SU-DHL-6 (cell line): ENCODE results near the gene GNG7.
"Not testable (repeated sequence)": the region's sequence is repeated elsewhere in the genome, so short reads cannot be mapped to it uniquely, and the experiment has no call there.

Source experiments
- H2AFZ ChIP-seq: fragments of 200-600 bp; sonication (generic); 2 replicates; pipeline ENCODE4 v1.6.1; 2014; ENCODE audit warnings: low read depth, mild to moderate bottlenecking, moderate library complexity, mixed read lengths, antibody characterized with exemption, low read length; ENCODE audit not compliant: severe bottlenecking
- H3F3A ChIP-seq: fragments of 200-600 bp; shearing (Covaris generic); 2 replicates; pipeline ENCODE4 v1.6.0; 2016; ENCODE audit warnings: antibody characterized with exemption, mild to moderate bottlenecking; ENCODE audit not compliant: insufficient read depth
- H3K27ac ChIP-seq: fragments of 200-600 bp; sonication (generic); 2 replicates; pipeline ENCODE4 v1.5.1; 2016; ENCODE audit warnings: low read depth, mild to moderate bottlenecking, low read length, moderate library complexity, mixed read lengths
- H3K27me3 ChIP-seq: fragments of 200-600 bp; sonication (generic), shearing (Covaris generic); 2 replicates; pipeline ENCODE4 v1.6.0; 2014; ENCODE audit warnings: mild to moderate bottlenecking, low read length
- H3K36me3 ChIP-seq: fragments of 200-600 bp; sonication (generic); 2 replicates; pipeline ENCODE4 v1.6.1; 2014; ENCODE audit warnings: mild to moderate bottlenecking, low read length, mixed read lengths
- H3K4me2 ChIP-seq: fragments of 300-600, 200-600 bp; shearing (Covaris generic), sonication (generic); 2 replicates; pipeline ENCODE4 v1.6.0; 2014; ENCODE audit warnings: low read length, low read depth, mild to moderate bottlenecking; ENCODE audit not compliant: poor library complexity, severe bottlenecking
- H3K4me3 ChIP-seq: fragments of 200-600 bp; sonication (generic); 2 replicates; pipeline ENCODE4 v1.5.1; 2014; ENCODE audit warnings: antibody characterized with exemption, low read length, mild to moderate bottlenecking, mixed read lengths; ENCODE audit not compliant: insufficient read depth, poor library complexity, severe bottlenecking
- H3K79me2 ChIP-seq: fragments of 200-600 bp; sonication (generic); 2 replicates; pipeline ENCODE4 v1.6.1; 2014; ENCODE audit warnings: mild to moderate bottlenecking, low read length, moderate library complexity; ENCODE audit not compliant: insufficient read depth
- H3K9ac ChIP-seq: fragments of 200-600 bp; sonication (generic); 2 replicates; pipeline ENCODE4 v1.7.0; 2014; ENCODE audit warnings: mild to moderate bottlenecking, low read length
- H3K9me2 ChIP-seq: fragments of 200-600 bp; sonication (generic); replicated peaks from 2 replicates; pipeline ENCODE4 v1.6.1; 2014; ENCODE audit warnings: low read length; ENCODE audit not compliant: insufficient read depth
- H3K9me3 ChIP-seq: fragments of 200-600 bp; sonication (generic); 2 replicates; pipeline ENCODE4 v1.6.1; 2014; ENCODE audit warnings: low read length, mixed read lengths; ENCODE audit not compliant: insufficient read depth
- H4K20me1 ChIP-seq: fragments of 200-600 bp; sonication (generic); 2 replicates; pipeline ENCODE4 v1.6.1; 2014; ENCODE audit warnings: low read depth, mild to moderate bottlenecking, antibody characterized with exemption, low read length, moderate library complexity, mixed read lengths
- CTCF ChIP-seq: fragments of 200-600 bp; sonication (generic); IDR thresholded peaks from one replicate; pipeline ENCODE4 v1.5.1; 2017; ENCODE audit warnings: antibody characterized with exemption, mild to moderate bottlenecking, low read length, moderate library complexity; ENCODE audit not compliant: insufficient read depth, poor library complexity, severe bottlenecking
- EZH2phosphoT487 ChIP-seq: fragments of 200-600 bp; sonication (generic), shearing (Covaris generic); conservative IDR thresholded peaks from 2 replicates; pipeline ENCODE4 v1.6.1; 2018; ENCODE audit warnings: mild to moderate bottlenecking, antibody characterized with exemption, low read length, moderate library complexity, mixed read lengths

The GNG7 gene

GRCh38 chr19:2567580-2567979 lies 134.9 kb downstream of the GNG7 start:
- no peaks in the 10 kb centered on the region for H3K9me3 ChIP-seq
- H3K27me3 ChIP-seq: no peaks in the 10 kb centered on the region
- no peaks in the 10 kb centered on the region for H3K36me3 ChIP-seq
- no peaks in the 10 kb centered on the region for H4K20me1 ChIP-seq
- TF ChIP-seq EZH2phosphoT487: no peak
- TF ChIP-seq CTCF: no peak
- H3K27ac ChIP-seq: no peak overlapping the region
- H3K9me2 ChIP-seq: no peaks in the 10 kb centered on the region
- no peaks in the 10 kb centered on the region; the same call in 1 of the 2 replicates for H3F3A ChIP-seq
- no peak overlapping the region for H2AFZ ChIP-seq
- H3K4me3 ChIP-seq: no peak overlapping the region
- no peak overlapping the region for H3K4me2 ChIP-seq
- no peaks in the 10 kb centered on the region for H3K79me2 ChIP-seq
- H3K9ac ChIP-seq: no peak overlapping the region

- H2AFZ ChIP-seq, H3K4me2 ChIP-seq, H3F3A ChIP-seq, H3K27me3 ChIP-seq, H3K9ac ChIP-seq, H3K36me3 ChIP-seq, H3K9me2 ChIP-seq, H3K4me3 ChIP-seq, H4K20me1 ChIP-seq, H3K27ac ChIP-seq, H3K79me2 ChIP-seq, H3K9me3 ChIP-seq: not testable (repeated sequence)
These were observed 138.9 kb downstream of the GNG7 start for GRCh38 chr19:2563546-2563945.

GRCh38 chr19:2561895-2562294 lies 140.6 kb downstream of the GNG7 start:
- H3K27ac ChIP-seq: peak overlapping the region; percentile 74
- H2AFZ ChIP-seq: peak overlapping the region; percentile 78
- H3K36me3 ChIP-seq: no peaks in the 10 kb centered on the region
- H3K4me3 ChIP-seq: peak overlapping the region; percentile 22
- peak overlapping the region; percentile 63 for H3K4me2 ChIP-seq
- no peaks in the 10 kb centered on the region for H3K9me3 ChIP-seq
- no peaks in the 10 kb centered on the region for H4K20me1 ChIP-seq
- H3K79me2 ChIP-seq: no peaks in the 10 kb centered on the region
- no peaks in the 10 kb centered on the region for H3F3A ChIP-seq
- peak overlapping the region; percentile 47 for H3K9ac ChIP-seq
- H3K9me2 ChIP-seq: no peaks in the 10 kb centered on the region
- TF ChIP-seq CTCF (no peak), EZH2phosphoT487 (no peak)
- no peaks in the 10 kb centered on the region for H3K27me3 ChIP-seq

GRCh38 chr19:2561221-2561620 lies 141.3 kb downstream of the GNG7 start:
- Histone ChIP-seq H3K9ac (no peak overlapping the region), H3K36me3 (no peaks in the 10 kb centered on the region), H3K9me3 (no peaks in the 10 kb centered on the region), H3K79me2 (no peaks in the 10 kb centered on the region), H3K27me3 (no peaks in the 10 kb centered on the region), H4K20me1 (no peaks in the 10 kb centered on the region), H3F3A (no peaks in the 10 kb centered on the region), H3K9me2 (no peaks in the 10 kb centered on the region), H2AFZ (no peak overlapping the region), H3K4me2 (peak overlapping the region; percentile 63), H3K4me3 (no peak overlapping the region), H3K27ac (no peak overlapping the region)
- TF ChIP-seq EZH2phosphoT487 (no peak), CTCF (no peak)
